BE2C (cell line): ENCODE results near the gene DZIP3.

Experiments used
- DNase-seq: peaks from one replicate; pipeline ENCODE4 v3.0.0-alpha.2; 2020
- H3K27me3 ChIP-seq: fragments of 250-450 bp; sonication (Bioruptor Pico); 2 replicates; pipeline ENCODE4 v1.5.1; 2020; ENCODE audit warnings: mild to moderate bottlenecking
- H3K36me3 ChIP-seq: fragments of 250-450 bp; sonication (Bioruptor Pico); 2 replicates; pipeline ENCODE4 v1.5.1; 2020; ENCODE audit warnings: mild to moderate bottlenecking
- H3K4me1 ChIP-seq: fragments of 250-450 bp; sonication (Bioruptor Pico); 2 replicates; pipeline ENCODE4 v1.5.1; 2020
- H3K4me3 ChIP-seq: 2 replicates; pipeline ENCODE4 v1.5.1; 2011; ENCODE audit warnings: low read depth, low read length
- H3K9me3 ChIP-seq: fragments of 250-450 bp; sonication (Bioruptor Pico); 2 replicates; pipeline ENCODE4 v1.5.1; 2020
- CTCF ChIP-seq: IDR thresholded peaks from 2 replicates; pipeline ENCODE4 v1.5.1; 2012; ENCODE audit warnings: mild to moderate bottlenecking, low read depth, low read length

The DZIP3 gene

GRCh38 chr3:108552267-108553159 lies 37.0 kb upstream of the DZIP3 start:
- peak; percentile 42 for TF ChIP-seq CTCF
- H3K36me3 ChIP-seq, result peaks cover 16% of the 10 kb centered on the region
- no peaks in the 10 kb centered on the region for H3K9me3 ChIP-seq
- H3K27me3 ChIP-seq, result no peaks in the 10 kb centered on the region
- no peak for DNase-seq
- H3K4me3 ChIP-seq, result no peak overlapping the region
- no peaks in the 10 kb centered on the region for H3K4me1 ChIP-seq

DNA sequence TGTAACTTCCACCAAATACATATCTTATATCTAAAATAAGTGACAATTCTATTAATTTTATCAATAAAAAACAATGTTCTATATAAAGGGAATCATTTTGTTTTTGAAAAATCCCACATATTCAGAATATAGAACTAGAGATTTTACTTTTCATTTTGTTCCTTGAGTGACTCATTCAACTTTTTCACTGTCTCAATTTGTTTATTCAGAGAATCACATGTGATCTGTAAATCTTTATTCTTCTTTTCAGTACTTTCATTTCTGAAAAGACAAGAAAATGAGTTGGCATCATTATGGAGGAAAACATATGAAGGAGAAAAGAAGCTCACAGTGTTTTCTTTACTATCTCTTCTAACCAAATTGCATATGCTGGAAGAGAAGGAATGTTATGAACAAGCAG lies 35.3 kb upstream of the DZIP3 start:
- peaks cover 29% of the 10 kb centered on the region for H3K36me3 ChIP-seq

DNA sequence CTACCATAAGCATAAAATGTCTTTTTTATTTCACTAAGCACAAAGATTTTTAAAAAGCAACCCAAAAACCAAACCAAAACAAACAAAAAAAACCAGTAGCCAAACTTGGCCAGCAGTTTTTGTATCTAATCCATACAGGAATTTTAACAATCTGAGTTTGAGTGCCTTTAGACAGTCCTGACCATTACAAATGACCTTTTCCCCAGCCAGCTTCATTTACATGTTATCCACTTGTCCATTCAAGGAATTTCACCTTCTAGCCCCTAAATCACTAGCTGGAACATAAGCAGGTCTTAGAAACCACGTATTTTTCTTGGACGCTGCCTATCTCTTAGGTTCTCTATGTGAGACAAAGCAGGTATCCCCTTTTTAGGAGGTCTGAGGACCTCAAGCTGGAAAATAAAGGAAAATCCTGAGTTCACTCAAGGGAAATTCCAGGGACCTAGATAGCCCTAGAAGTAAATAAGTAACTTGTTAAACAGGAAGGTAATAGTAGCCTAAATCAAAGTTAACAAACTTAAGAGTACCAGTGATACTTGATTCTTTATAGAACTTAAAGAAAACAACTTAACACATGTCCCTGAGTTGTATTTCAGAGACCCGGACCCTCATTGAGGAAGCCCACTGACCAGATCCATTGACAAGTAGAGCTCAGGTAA lies 34.5 kb upstream of the DZIP3 start:
- Histone ChIP-seq H3K27me3 (no peaks in the 10 kb centered on the region), H3K36me3 (peaks cover 34% of the 10 kb centered on the region), H3K4me3 (no peak overlapping the region), H3K4me1 (no peaks in the 10 kb centered on the region), H3K9me3 (no peaks in the 10 kb centered on the region)
- TF ChIP-seq CTCF, result no peak
- no peak for DNase-seq

More for the DNA sequence above, 35.3 kb upstream of the DZIP3 start:
- Histone ChIP-seq H3K27me3 (no peaks in the 10 kb centered on the region), H3K9me3 (no peaks in the 10 kb centered on the region), H3K4me3 (no peak overlapping the region), H3K4me1 (no peaks in the 10 kb centered on the region)
- no peak for DNase-seq
- TF ChIP-seq CTCF, result no peak

DNA sequence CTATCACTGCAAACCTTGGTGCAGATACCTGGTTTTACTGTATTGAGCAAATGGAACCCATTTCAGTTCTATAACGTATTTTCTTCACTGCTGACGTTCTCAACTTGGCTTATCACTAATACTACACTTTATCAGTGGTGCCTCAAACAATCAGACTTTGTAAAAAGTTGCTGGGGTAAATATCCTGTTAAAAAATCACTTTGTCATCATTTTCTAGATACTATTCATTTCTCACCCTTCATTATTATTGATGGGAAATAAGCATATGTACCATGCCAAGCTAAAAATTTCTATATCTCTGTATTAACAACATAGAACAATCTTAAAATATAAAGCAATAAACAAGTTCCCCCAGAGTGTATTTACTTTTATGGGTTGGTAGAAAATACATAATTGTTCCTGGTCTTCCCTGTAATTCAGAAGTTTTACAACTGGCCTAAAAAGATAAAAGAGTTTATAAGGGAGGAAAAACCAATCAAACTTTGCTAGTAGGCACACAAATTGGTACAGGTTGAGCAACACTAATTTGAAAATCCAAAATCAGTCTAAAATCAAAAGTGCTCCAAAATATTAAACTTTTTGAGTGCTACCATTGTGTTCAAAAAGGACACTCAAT lies 33.4 kb upstream of the DZIP3 start:
- H3K4me3 ChIP-seq, result no peak overlapping the region
- H3K4me1 ChIP-seq, result no peaks in the 10 kb centered on the region
- TF ChIP-seq CTCF, result no peak
- no peaks in the 10 kb centered on the region for H3K27me3 ChIP-seq
- peaks cover 42% of the 10 kb centered on the region for H3K36me3 ChIP-seq
- no peak for DNase-seq
- no peaks in the 10 kb centered on the region for H3K9me3 ChIP-seq

DNA sequence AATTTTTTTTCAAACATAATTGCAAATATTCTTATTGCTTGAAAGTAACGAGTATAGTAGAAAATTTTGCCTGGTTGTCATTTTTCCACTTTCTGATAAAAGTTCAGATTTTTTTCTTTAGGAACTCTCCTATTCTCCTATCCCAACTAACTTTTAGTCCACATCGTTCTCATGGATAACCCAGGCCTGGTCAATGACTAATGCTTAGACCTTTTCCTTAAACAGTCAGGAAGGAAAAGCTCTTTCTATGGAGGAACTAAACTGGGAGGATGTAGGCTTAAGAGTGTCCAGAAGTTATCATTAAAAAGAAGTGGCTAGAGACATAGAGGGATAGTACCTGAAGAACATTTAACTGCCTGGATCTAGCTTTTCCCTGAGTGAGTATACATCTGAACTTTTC lies 27.0 kb upstream of the DZIP3 start:
- no peak for DNase-seq
- Histone ChIP-seq H3K27me3 (no peaks in the 10 kb centered on the region), H3K4me1 (no peaks in the 10 kb centered on the region), H3K36me3 (peaks cover 44% of the 10 kb centered on the region), H3K4me3 (no peak overlapping the region), H3K9me3 (no peaks in the 10 kb centered on the region)
- TF ChIP-seq CTCF, result no peak
